GM10248 (cell line): Measurements from ENCODE around the gene IGF2R.

Experiments used
- CTCF ChIA-PET: fragments of 300-600 bp; sonication (Branson Sonifier 250); formaldehyde crosslinking; extraction: SDS; loops from one replicate; lab custom pipeline; 2021; ENCODE audit warnings: antibody characterized with exemption; lab: Yijun Ruan, JAX
- POLR2A ChIA-PET: fragments of 350-650 bp; sonication (Branson Sonifier 250); formaldehyde crosslinking; extraction: SDS; loops from one replicate; lab custom pipeline; 2020; ENCODE audit warnings: antibody characterized with exemption; lab: Yijun Ruan, JAX
- DNase-seq: peaks from one replicate; pipeline ENCODE4 v3.0.0; 2012; ENCODE audit errors: extremely low spot score
- CTCF ChIP-seq: IDR thresholded peaks from 2 replicates; pipeline ENCODE4 v1.5.1; 2012; ENCODE audit warnings: mild to moderate bottlenecking, low read depth; ENCODE audit errors: extremely low read depth, missing control alignments, control extremely low read depth

IGF2R gene

GRCh38 chr6:160048471-160048870, 79.6 kb downstream of the IGF2R start:
- no peak for DNase-seq
- ChIA-PET POLR2A (no interaction called here), CTCF (interaction anchor here (1.5 to 1.8 kb wide), 2 partner anchors 8 to 29 kb away, joined by 3 to 6 read pairs; no protein-coding TSS in a partner anchor)
- no peak for TF ChIP-seq CTCF

- ChIA-PET CTCF (interaction anchor here (1.5 kb wide), 1 partner anchor 28 kb away, joined by 3 read pairs; no protein-coding TSS in a partner anchor), POLR2A (no interaction called here)
- no peak for DNase-seq
- TF ChIP-seq CTCF: no peak
These were observed 80.5 kb downstream of the IGF2R start for GRCh38 chr6:160049346-160049745.

- DNase-seq: no peak
- TF ChIP-seq CTCF: no peak
- POLR2A ChIA-PET: no interaction called here
- CTCF ChIA-PET: no interaction called here
These were observed 81.1 kb downstream of the IGF2R start for GRCh38 chr6:160050022-160050421.

GRCh38 chr6:160051390-160051789, 82.5 kb downstream of the IGF2R start:
- ChIA-PET CTCF (no interaction called here), POLR2A (no interaction called here)
- DNase-seq: no peak
- no peak for TF ChIP-seq CTCF

- ChIA-PET POLR2A (no interaction called here), CTCF (no interaction called here)
These were observed 85.4 kb downstream of the IGF2R start for GRCh38 chr6:160054271-160054670.

GRCh38 chr6:160054913-160055312, 86.0 kb downstream of the IGF2R start:
- DNase-seq: no peak
- CTCF ChIA-PET: no interaction called here
- TF ChIP-seq CTCF: no peak
- POLR2A ChIA-PET: no interaction called here

More at GRCh38 chr6:160054271-160054670, 85.4 kb downstream of the IGF2R start:
- TF ChIP-seq CTCF: no peak
- DNase-seq: no peak
